OCI-M2 (cell line): Measurements from ENCODE around the gene EBLN2.

Experiments used
- DNase-seq: peaks from one replicate; lab custom pipeline; 2025; ENCODE audit not compliant: unreplicated experiment; lab: John Stamatoyannopoulos, UW

EBLN2 gene

GRCh38 chr3:73061416-73061815, at the start of gene EBLN2:
Gene EBLN2, plus strand, starts transcription at chr3:73061659. Its CDS starts 423 bp downstream, at chr3:73062082.
- DNase-seq: no peak

DNA sequence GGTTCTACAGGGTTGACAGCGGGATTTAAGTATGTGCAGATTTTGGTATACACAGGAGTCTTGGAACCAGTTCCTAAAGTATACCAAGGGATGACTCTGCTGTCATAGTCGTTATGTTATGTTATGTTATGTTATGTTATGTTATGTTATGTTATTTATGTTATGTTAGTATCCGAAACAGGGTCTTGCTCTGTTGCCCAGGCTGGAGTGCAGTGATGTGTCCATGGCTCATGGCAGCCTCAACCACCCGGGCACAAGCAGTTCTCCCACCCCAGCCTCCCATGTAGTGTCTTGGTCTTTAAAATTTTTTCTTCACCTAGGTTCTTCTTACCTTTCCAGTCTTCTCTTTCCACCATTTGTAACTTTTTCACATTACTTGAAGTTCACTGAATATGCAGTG, 43.2 kb upstream of the EBLN2 start:
- DNase-seq: no peak

DNA sequence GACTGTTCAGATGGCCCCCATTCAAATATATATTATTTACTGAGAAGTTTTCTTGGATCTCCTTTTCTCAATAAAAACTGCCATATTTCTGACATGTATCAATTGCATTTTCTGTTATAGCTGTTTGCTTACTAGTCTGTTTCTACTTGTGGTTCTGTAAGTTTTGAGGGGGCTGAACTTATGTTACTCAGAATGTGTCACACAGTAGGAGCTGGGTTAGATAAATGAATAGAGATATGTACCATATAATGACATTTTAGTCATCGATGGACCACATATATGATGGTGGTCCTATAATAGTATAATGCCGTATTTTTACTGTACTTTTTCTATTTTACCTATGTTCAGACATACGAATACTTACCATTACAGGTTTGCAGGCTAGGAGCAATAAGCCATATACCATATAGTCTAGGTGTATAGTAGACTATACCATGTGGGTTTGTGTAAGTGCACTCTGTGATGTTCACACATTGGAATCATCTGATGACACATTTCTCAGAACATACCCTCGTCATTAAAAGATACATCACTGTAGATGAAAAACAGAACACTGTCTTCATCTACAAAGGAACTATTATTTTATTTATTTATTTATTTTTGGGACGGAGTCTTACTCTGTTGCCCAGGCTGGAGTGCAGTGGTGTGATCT, 42.5 kb upstream of the EBLN2 start:
- no peak for DNase-seq

- DNase-seq: no peak
These were observed 40.1 kb upstream of the EBLN2 start for GRCh38 chr3:73021301-73021835.

- no peak for DNase-seq
These were observed 36.6 kb upstream of the EBLN2 start for GRCh38 chr3:73024836-73025235.

DNA sequence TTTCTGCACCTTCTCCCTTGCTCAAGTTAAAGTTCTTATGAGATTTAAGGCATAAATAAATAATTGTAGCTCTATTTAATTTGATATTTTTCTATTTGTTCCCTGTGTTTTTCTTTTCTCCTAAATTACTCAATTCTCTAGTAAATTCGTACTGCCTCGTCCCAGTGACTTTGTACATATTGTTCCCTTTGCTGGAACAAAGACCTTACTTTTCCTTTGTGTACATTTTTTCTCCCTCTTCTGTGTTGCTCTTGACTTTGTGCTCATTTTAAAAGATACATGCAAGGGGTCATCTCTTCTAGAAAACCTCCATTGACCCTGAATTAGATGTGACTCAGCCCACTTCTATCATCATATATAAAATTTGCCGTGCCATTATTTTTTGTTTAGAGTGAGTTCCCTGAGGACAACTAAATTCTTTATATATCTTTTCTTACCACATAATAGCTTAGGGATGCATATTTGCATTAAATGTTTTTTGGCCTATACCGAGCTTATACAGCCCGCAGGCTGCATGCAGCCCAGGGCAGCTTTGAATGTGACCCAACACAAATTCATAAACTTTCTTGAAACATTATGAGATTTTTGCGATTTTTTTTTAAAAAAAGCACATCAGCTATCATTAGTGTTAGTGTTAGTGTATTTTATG, 35.2 kb upstream of the EBLN2 start:
- DNase-seq: no peak

GRCh38 chr3:73026760-73027113, 34.7 kb upstream of the EBLN2 start:
- no peak for DNase-seq

GRCh38 chr3:73028803-73029202, 32.7 kb upstream of the EBLN2 start:
- no peak for DNase-seq

DNA sequence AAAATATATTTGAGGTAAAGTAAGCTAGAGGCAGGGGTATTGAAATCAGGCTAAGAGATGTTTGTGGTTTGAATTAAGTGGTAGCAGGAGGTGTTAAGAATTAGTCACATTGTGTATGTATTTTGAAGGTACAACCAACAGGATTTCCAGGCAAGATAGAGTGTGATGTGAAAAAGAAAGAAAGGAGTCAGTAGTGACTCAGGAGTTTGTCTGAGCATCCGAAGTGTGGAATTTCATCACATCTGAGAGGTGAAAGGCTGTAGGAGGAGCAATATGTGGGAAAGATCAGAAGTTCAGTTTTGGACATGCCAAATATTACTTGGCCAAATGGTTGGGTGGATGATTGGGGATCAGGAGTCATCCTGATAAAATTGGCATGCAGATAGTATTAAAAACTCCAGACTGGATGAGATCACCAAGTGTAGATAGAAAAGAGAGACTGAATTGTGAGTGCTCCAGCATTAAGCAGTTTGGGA, 32.1 kb upstream of the EBLN2 start:
- DNase-seq: no peak

DNA sequence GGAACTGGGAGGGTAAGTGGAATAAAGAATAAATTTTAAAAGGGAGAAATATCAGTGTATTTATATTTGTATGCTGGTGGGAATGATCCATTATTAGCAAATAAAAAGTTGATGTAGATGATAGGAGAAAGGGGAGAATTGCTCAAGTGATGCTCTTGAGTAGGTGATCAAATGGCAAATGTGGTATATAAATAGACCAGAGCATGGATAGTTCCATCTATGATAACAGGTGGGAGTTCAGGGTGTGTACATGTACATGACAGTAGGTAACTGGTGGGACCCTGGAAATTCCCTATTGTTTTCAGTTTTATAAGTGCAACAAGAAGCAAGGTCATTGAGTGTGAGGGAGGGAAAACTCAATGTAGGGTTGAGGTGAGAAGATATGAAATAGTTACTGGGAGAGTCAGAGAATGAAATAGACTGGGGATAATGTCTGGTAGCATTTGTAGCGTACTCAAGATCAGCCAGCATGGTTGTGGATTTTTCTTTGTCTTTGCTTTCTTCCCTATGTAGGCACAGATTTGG, 31.3 kb upstream of the EBLN2 start:
- no peak for DNase-seq

DNA sequence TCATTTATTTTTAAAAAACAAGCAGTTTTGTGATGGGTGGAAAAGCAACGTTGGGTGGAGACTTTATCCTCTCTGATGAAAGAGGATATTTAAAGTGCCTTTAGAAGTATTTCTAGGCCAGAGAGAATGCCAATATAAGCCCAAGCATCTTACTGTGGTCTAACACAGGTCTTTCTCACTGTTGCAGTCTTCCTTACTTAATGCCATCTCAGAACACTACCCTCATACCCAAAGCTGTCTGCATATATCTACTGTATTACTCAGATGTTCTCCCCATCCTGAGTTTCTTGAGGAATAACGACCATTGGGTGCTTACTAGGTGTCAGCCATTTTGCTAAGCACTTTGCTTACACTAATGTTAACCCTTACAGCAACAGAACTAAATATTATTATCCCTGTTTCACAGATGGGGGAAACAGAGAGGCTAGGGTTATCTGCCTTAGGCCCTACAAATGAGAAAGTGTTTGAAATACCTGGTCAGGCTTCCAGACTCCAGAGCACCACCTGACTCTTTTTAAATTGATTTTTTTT, 29.8 kb upstream of the EBLN2 start:
- DNase-seq: no peak

DNA sequence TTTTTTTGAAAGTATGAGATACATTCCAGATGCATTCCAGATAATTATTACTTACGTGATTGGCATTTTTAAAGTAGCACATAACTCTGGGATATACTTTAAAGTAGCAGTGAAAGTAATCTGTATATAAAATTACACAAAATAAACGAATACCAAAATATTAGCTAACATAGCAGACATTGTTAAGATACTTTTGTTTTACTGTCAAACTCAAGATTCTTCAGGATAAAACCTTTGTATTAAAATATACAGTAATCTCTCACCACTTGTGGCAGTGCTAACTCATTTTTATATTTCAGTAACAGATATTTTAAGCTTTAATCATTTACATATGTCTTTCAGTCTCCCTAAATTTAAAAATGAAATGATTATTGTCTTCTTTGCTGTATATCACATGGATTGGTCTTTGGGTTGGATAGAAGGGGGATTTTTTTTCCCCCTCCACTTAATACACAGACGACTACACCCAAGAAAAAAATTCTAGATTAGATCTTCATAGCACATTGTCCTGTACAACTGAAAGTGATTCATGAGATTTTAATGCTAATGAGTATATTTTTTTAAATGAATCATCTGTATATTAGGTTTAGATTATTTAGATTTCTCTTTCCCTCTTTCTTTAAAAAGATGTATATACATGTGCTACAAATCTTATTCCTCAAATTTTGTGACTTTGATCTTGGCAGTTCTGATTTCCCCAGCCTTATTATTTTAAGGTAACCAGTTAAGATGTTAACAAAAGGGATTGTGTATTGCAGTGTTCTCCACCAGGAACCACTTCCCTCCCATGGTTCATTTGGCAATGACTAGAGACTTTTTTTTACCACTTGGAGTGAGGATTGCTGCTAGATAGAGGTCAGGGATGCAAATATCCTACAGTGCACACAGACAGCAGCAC, 24.5 kb upstream of the EBLN2 start:
- DNase-seq: no peak

GRCh38 chr3:73041537-73041936, 19.9 kb upstream of the EBLN2 start:
- no peak for DNase-seq

DNA sequence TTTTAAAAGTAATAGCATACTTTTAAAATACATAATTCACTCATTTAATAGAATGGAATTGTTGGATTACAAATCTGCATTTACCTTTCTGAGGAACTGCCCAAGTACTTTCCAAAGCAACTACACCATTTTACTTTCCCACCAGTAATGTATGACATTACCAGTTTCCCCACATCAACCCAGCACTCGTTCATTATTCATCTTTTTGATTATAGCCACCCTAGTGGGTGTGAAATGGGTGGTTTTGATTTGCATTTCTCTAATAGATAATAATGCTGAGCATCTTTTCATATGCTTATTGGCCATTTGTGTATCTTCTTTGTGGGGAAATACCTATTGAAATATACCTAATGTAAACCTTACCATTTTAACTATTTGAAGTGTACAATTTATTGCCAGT, 18.0 kb upstream of the EBLN2 start:
- no peak for DNase-seq

DNA sequence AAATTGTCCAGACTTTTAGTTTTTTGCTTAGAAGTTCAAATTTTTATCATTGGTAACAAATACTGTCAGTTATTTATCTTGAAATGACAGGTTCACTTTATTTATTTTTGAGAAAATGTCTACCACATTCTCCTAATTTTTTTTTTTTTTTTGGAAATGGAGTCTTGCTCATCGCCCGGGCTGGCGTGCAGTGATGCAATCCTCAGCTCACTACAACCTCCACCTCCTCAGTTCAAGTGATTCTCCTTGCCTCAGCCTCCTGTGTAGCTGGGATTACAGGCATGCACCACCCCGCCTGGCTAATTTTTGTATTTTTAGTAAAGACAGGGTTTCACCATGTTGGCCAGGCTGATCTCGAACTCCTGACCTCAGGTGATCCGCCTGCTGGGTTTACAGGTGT, 16.1 kb upstream of the EBLN2 start:
- DNase-seq: no peak

- DNase-seq: no peak
These were observed 15.3 kb upstream of the EBLN2 start for GRCh38 chr3:73046195-73046594.

DNA sequence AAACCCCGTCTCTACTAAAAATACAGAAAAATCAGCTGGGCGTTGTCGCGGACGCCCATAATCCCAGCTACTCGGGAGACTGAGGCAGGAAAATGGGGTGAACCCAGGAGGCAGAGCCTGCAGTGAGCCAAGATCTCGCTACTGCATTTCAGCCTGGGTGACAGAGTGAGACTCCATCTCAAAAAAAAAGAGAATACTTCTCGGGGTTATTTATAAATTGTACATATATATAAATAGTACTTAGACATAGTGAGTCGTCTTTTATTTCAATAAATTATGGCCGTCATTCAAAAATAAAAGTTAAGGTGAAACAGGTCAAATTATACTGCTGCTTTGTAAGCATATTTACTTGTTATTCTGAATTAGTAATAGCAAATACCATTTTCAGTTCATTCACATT, 12.1 kb upstream of the EBLN2 start:
- no peak for DNase-seq

- no peak for DNase-seq
These were observed 8.6 kb upstream of the EBLN2 start for GRCh38 chr3:73052857-73053256.

DNA sequence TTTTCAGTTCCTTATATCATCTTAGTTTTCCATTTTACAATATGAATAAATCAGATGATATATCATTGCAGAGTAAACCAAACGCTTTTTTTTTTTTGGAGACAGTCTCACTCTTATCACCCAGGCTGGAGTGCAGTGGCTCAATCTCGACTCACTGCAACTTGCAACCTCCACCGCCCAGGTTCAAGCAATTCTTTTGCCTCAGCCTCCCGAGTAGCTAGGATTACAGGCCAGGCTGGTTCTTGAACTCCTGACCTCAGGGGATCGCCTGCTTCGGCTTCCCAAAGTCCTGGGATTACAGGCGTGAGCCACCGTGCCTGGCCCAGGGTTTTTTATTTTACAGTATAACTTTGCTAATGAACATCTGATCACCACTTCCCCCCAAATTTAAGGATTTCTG, 5.9 kb upstream of the EBLN2 start:
- no peak for DNase-seq

DNA sequence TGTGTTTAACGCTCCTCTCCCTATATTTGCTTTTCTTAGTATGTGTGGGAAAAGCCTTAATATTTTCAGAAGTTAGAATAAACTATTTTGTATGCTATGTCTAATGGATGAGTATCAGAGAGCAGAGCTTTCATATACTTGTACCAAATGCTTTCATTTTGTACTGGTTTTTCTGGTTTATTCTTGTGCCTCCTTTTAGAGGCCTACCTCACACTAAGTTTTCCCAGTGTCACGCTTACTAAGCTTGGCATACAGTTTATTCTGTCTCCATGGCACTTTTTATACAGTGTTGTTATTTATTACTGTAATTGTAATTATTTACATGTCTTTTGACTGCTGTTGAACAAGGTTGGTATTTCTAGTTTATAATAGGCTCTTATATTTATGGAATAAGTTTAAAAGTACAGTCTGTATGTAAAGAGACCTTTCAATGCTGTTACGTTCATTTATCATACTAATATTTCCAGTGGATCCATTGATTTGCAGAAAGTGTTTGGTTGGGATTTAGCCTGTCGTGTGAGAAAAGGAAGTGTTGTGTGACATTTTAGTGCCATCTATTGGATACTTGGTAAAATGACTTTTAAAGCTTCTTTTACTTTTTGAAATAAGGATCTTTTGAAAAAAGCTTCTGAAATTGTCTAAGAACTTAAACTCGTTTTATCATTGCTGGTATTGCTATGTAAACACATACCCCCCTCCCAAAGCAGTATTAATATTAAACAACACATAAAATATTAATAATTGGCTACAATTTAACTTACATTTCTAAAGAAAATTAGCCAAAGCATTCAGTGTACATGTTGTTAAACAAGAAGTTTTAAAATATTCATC, 5.2 kb upstream of the EBLN2 start:
- DNase-seq: no peak

- DNase-seq: no peak
These were observed 4.7 kb upstream of the EBLN2 start for GRCh38 chr3:73056845-73057150.
